IPS-15b (cell line): ENCODE measurements around the gene SRCIN1.
"Not testable (repeated sequence)": the region's sequence is repeated elsewhere in the genome, so short reads cannot be mapped to it uniquely, and the experiment has no call there.

ENCODE experiments used
- H3K27me3 ChIP-seq: one replicate; pipeline ENCODE4 v1.6.1; 2013; ENCODE audit warnings: low read length; ENCODE audit not compliant: control insufficient read depth, insufficient read depth
- H3K36me3 ChIP-seq: one replicate; pipeline ENCODE4 v1.6.1; 2013; ENCODE audit warnings: low read length; ENCODE audit not compliant: control insufficient read depth, insufficient read depth
- H3K4me1 ChIP-seq: one replicate; pipeline ENCODE4 v1.6.1; 2013; ENCODE audit warnings: mild to moderate bottlenecking, low read length; ENCODE audit not compliant: control insufficient read depth, insufficient read depth
- H3K4me3 ChIP-seq: one replicate; pipeline ENCODE4 v1.5.1; 2013; ENCODE audit warnings: low read depth, low read length
- H3K9ac ChIP-seq: one replicate; pipeline ENCODE4 v1.6.1; 2013; ENCODE audit warnings: low read depth, mild to moderate bottlenecking, low read length
- H3K9me3 ChIP-seq: one replicate; pipeline ENCODE4 v1.6.1; 2013; ENCODE audit warnings: mild to moderate bottlenecking, low read length; ENCODE audit not compliant: control insufficient read depth, insufficient read depth

The SRCIN1 gene

DNA sequence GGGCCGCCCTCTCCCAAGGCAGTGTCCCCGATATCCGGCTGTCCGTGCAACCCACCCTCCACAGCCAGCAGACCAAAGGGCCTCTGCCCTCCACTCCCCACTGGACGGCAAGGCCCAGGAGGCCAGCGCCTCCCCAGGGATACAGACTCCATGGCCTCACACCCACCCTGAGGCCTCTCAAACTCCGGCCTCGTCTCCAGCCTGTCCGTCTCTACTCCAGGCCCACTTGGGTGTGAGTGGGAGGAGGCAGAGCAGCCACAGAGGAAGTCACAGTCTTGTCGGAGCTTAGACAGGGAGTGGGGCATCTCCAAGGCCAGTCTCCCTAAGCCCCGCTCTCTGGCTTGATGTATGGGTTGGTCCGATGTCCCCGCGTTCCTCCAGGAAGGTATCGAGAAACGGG lies 73.3 kb downstream of the SRCIN1 start:
- H3K27me3 ChIP-seq = no peaks in the 10 kb centered on the region
- H3K9me3 ChIP-seq = no peaks in the 10 kb centered on the region
- peaks cover 3% of the 10 kb centered on the region for H3K4me1 ChIP-seq
- no peak overlapping the region for H3K4me3 ChIP-seq
- no peak overlapping the region for H3K9ac ChIP-seq
- no peaks in the 10 kb centered on the region for H3K36me3 ChIP-seq

DNA sequence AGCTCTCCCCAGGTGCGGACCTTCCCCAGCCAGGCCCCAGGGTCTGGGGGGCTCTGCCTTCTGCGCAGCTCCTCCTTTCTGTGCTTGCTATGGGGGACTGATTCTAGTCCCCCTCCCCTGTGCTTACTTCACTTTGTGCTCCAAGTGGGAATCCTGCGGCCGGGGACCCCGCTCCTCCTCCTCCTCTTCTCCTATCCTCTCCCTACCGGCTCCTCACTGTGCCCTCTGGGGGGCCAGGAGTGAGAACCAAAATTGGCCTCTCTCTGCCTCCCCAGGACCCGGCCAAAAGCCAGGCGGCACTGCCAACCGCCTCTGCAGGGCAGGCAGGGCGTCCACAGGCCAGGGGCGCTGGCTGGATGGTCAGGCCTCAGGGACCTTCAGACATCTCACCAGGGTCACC lies 74.0 kb downstream of the SRCIN1 start:
- H3K36me3 ChIP-seq, H3K27me3 ChIP-seq, H3K4me1 ChIP-seq: not testable (repeated sequence)

DNA sequence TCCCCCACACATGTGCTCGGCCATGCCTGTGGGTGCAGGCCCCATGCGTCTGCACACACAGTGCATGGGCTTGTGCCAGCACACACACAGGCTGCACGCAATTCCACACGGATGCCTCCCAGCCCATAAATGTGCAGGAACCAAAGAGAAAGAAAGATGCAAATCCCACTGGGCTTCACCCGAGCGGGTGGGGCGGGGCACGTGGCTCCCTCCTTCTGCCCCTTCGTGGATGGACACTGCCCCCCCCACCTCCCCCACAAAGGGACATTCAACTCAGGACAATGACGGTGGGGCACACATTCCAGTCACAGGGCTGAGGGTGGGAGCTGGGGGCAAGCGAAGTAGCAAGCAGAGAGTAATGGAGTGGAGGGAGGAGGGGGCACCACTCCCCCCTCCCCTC lies 74.9 kb downstream of the SRCIN1 start:
- H3K9me3 ChIP-seq, H3K4me3 ChIP-seq, H3K4me1 ChIP-seq, H3K9ac ChIP-seq, H3K36me3 ChIP-seq, H3K27me3 ChIP-seq: not testable (repeated sequence)

More for the DNA sequence above, 74.0 kb downstream of the SRCIN1 start:
- H3K9me3 ChIP-seq, H3K9ac ChIP-seq, H3K4me3 ChIP-seq: not testable (repeated sequence)

DNA sequence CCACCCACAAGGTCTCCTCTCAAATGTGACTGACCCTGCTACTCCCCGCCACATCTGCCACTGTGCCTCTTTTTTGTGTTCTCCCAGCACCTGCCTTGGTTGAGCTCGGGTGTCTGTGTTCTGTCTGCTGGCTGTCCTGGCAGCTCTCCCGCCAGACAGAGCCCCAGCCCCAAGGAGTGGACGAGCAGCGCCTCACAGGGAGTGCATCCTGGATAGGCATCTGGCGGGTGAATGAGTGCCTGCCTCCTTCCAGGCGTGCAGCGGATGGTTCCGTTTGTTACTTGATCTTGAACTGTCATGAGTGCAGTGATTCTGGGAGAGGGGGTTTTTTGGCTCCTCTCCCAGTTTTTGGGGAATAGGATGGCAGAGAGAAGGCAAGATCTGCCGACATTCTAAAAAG lies 77.6 kb downstream of the SRCIN1 start:
- H3K9ac ChIP-seq, H3K4me1 ChIP-seq, H3K4me3 ChIP-seq, H3K27me3 ChIP-seq, H3K9me3 ChIP-seq, H3K36me3 ChIP-seq: not testable (repeated sequence)

DNA sequence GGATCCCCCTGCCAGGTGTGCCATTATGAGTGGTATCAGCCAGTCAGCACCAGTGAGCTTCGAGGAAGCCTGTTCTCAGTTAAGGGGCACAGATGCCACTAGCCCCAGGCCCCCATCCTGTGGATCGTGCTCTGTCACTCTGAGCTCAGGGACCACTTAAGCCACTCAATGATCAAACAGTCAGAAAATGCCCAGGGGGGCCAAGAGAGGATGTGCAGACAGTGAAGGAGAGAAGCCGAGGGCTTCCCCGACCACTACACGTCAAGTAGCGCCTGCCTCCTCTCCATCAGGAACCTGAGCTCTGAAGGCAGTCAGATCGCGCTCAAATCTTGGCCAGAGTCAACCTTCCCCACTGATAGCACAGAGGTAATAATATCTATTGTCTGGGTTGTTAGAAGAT lies 79.2 kb downstream of the SRCIN1 start:
- not testable (repeated sequence) for H3K27me3 ChIP-seq, H3K4me1 ChIP-seq, H3K36me3 ChIP-seq, H3K9ac ChIP-seq, H3K4me3 ChIP-seq, H3K9me3 ChIP-seq

DNA sequence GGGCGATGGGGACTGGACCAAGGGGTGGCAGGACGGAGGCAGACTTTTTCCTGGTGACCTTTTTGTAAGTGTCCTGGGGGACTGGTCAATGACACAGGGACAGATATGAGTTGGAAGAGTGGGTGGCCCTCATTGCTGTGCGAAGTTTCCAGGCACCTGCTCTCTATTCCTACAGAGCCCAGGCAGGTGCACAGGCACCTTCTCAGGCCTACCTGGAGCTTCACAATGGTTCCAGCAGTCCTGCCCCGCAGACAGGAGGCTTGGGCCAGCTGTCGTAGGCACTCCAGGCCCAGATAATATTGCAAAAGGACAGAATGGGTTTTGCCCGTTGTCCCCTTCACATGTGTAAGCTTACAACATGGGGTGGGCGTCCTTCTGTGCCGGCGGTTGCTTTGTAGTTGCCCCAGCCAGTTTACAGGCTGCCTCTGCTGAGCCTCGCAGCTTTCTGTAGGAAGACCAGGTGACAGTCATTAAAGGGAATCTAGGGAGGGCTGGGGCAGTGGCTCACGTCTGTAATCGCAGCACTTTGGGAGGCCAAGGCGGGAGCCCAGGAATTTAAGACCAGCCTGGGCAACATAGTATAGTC lies 93.2 kb downstream of the SRCIN1 start:
- Histone ChIP-seq H3K27me3 (peaks cover 14% of the 10 kb centered on the region), H3K4me3 (no peak overlapping the region), H3K36me3 (no peaks in the 10 kb centered on the region), H3K4me1 (peaks cover 6% of the 10 kb centered on the region), H3K9me3 (no peaks in the 10 kb centered on the region), H3K9ac (no peak overlapping the region)

DNA sequence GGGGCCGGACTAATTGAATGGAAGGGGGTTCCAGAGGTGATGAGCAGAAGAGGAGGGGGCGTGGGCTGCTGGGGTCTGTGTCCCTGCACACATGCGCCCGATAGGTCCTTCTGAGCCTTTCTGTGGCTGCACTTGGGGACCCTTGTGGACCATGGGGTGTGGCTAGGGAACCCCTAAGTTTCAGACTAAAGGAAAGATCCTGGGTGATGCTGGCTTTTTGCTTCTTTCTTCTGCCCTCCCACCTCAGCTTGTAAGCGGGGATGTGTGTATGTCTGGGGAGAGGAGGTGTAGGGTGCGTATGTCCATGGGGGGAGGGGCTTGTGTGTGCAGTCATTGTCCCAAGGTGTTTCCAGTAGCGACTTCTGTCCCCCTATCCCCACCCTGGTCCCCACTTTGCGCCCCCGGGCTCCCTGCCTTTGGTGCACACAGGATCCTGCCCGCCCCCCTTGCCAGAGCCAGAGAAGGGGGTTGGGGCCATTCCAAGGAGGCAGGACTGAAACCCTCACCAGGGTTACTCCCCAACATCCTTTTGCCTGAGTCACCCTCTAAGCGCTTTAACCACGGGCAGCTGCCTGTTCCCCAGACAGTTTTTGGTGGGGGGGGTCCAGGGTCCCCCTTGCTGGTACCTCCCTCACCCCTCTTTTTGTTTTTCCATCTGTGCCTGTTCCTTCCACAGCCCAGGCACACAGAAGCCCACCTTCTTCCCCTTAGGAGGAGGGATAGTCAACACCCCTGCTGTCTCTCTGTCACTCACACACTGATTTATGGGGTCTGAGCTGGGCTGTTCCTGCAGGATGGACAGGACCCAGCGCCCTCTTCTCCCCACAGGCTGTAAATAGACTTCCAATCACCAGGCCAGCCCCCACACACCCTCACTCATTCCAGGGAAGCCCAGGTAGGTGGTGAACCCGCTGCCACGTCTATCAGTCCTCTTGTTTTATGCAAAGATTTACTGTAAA lies 94.3 kb downstream of the SRCIN1 start:
- Histone ChIP-seq H3K36me3 (no peaks in the 10 kb centered on the region), H3K9ac (peak overlapping the region; percentile 60), H3K27me3 (peaks cover 14% of the 10 kb centered on the region), H3K4me1 (peaks cover 6% of the 10 kb centered on the region), H3K4me3 (peak overlapping the region; percentile 45), H3K9me3 (no peaks in the 10 kb centered on the region)

DNA sequence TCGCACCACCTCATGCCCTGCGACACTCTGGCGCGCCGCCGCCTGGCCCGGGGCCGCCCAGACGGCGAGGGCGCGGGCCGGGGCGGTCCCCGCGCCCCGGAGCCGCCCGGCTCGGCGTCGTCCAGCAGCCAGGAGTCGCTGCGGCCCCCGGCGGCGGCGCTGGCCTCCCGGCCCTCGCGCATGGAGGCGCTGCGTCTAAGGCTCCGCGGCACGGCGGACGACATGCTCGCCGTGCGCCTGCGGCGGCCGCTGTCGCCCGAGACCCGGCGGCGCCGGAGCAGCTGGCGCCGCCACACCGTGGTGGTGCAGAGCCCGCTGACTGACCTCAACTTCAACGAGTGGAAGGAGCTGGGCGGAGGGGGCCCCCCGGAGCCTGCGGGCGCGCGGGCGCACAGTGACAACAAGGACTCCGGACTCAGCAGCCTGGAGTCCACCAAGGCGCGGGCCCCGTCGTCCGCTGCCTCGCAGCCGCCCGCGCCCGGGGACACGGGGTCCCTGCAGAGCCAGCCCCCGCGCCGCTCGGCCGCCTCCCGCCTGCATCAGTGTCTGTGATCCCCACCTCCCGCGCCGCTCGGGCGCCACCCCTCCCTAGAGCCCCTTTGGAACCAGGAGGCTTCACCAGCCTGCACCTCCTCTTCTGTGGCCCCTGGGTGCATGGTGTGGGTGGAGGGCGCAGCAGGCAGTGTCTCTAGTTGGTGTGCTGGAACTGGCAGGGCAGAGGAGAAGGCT lies 95.2 kb downstream of the SRCIN1 start:
- H3K4me3 ChIP-seq = peak overlapping the region; percentile 45

DNA sequence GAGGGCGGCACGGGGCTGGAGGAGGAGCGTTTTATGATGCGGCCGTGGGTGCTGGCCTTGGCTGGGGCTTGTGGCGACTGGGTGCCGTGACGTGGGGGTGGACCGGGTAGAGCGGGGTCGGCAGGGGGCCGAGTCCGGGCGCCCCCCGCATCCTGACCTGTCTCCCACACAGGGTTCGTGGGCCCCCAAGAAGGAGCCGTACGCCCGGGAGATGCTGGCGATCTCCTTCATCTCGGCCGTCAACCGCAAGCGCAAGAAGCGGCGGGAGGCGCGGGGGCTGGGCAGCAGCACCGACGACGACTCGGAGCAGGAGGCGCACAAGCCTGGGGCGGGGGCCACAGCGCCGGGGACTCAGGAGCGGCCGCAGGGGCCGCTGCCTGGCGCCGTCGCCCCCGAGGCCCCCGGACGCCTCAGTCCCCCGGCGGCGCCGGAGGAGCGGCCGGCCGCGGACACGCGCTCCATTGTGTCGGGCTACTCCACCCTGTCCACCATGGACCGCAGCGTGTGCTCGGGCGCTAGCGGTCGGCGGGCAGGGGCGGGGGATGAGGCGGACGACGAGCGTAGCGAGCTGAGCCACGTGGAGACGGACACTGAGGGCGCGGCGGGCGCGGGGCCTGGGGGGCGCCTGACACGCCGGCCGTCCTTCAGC lies 95.9 kb downstream of the SRCIN1 start:
- Histone ChIP-seq H3K4me3 (peak overlapping the region; percentile 46), H3K9me3 (no peaks in the 10 kb centered on the region), H3K4me1 (peaks cover 6% of the 10 kb centered on the region), H3K9ac (no peak overlapping the region), H3K27me3 (peaks cover 14% of the 10 kb centered on the region), H3K36me3 (no peaks in the 10 kb centered on the region)

More for the DNA sequence above, 95.2 kb downstream of the SRCIN1 start:
- no peaks in the 10 kb centered on the region for H3K9me3 ChIP-seq
- H3K9ac ChIP-seq = peak overlapping the region; percentile 60
- H3K4me1 ChIP-seq = peaks cover 6% of the 10 kb centered on the region
- H3K27me3 ChIP-seq = peaks cover 14% of the 10 kb centered on the region
- H3K36me3 ChIP-seq = no peaks in the 10 kb centered on the region

DNA sequence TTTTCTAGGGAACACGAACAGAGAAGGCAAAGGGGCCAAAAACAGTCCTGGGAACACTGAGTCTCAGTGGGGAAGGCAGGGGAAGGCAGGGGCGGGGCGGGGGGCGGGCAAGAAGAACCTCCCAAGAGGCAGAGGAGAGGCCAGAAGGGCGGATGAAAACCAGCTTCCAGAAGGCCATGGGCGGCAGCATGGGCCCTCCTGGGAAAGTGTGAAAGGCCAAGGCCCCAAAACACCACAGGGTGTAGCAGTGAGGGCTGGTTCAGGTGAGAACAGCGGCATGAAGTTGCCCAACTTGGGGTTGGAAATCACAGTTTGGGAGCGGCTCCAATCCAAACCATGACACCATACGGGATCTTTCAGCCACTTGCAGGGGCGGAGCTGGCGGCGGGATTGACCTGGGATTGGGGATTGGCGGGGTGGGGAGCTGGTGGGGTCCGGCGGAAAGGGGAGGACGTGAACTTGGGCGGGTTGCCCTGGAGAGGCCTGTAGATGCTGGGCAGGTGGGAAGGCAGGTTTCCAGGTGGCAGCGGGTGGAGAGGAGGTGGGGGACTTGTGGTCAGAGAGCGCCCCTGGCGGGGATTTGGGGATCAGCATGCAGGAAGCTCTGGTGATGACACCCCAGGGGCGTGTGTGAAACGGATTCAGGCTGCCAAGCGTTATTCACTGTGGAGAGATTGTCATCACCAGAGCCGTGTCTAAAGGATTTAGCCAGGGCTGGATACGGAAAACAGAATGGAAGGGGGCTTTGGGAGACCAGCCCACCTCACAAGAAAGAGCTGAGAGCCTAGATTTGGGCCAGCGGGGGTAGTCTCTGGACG lies 96.6 kb downstream of the SRCIN1 start:
- Histone ChIP-seq H3K9me3 (no peaks in the 10 kb centered on the region), H3K4me1 (peaks cover 6% of the 10 kb centered on the region), H3K27me3 (peaks cover 14% of the 10 kb centered on the region), H3K4me3 (peak overlapping the region; percentile 46), H3K36me3 (peaks cover 4% of the 10 kb centered on the region), H3K9ac (no peak overlapping the region)

DNA sequence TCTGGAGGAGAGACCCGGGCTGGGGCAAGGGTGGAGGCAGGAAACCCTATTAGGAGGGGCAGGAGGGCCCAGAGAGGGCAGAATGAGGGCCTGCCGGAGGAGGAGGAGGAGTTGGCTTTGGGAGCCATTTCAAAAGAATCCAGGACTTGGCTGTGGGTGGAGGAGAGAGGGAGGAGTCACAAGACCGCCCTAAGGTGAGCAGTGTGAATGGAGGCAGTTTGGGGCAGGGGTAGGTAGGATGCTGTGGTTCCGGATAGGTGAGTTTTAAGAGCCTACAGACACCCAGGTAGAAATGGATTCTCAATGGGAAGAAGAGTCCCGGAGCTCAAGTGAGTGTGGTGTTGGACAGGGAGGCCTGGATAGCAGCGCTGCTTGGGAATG lies 97.2 kb downstream of the SRCIN1 start:
- peaks cover 6% of the 10 kb centered on the region for H3K4me1 ChIP-seq
- H3K27me3 ChIP-seq = peaks cover 14% of the 10 kb centered on the region
- peaks cover 4% of the 10 kb centered on the region for H3K36me3 ChIP-seq
- no peak overlapping the region for H3K4me3 ChIP-seq
- H3K9ac ChIP-seq = no peak overlapping the region
- no peaks in the 10 kb centered on the region for H3K9me3 ChIP-seq
